H1 (cell line): ENCODE measurements around the gene TRIM15. TPM values are rescaled to one million over a fixed set of nuclear protein-coding genes. Genes with fewer than 3 reads are reported as not detected.

ENCODE experiments used
- CTCF ChIA-PET: fragments of 300-600 bp; sonication (Branson Sonifier 250); formaldehyde crosslinking; loops from one replicate; lab custom pipeline; 2021; ENCODE audit not compliant: partially characterized antibody; lab: Charles Lee
- POLR2A ChIA-PET: fragments of 300-600 bp; sonication (Branson Sonifier 250); formaldehyde crosslinking; loops from one replicate; lab custom pipeline; 2021; ENCODE audit warnings: inconsistent platforms; ENCODE audit not compliant: partially characterized antibody; lab: Charles Lee
- DNase-seq, 2 experiments: peaks; one replicate each; pipeline versions ENCODE4 v3.0.0 to v3.0.0-alpha.2; 2010 to 2022; ENCODE audit warnings: low spot score in 2 of 2, low read depth in 1 of 2, mixed read lengths in 1 of 2
- FAIRE-seq: peaks from 2 replicates; lab custom pipeline; 2011; peaks lifted over from hg19 to GRCh38; lab: Jason Lieb, UNC
- H2AFZ ChIP-seq: 2 replicates; pipeline ENCODE4 v1.8.1; 2012; ENCODE audit warnings: low read length, inconsistent platforms
- H2AK5ac ChIP-seq: 2 replicates; pipeline ENCODE4 v1.6.1; 2013; ENCODE audit warnings: low read depth, low read length
- H2BK120ac ChIP-seq: replicated peaks from 2 replicates; pipeline ENCODE3; 2013; ENCODE audit warnings: low read depth, low read length, inconsistent platforms
- H2BK12ac ChIP-seq: 2 replicates; pipeline ENCODE4 v1.6.1; 2013; ENCODE audit warnings: low read depth, low read length
- H2BK15ac ChIP-seq: 2 replicates; pipeline ENCODE4 v1.6.1; 2013; ENCODE audit warnings: low read length
- H2BK20ac ChIP-seq: 2 replicates; pipeline ENCODE4 v1.6.1; 2013; ENCODE audit warnings: low read length
- H2BK5ac ChIP-seq: 2 replicates; pipeline ENCODE4 v1.6.1; 2013; ENCODE audit warnings: low read depth, low read length
- H3K14ac ChIP-seq: 2 replicates; pipeline ENCODE4 v1.6.1; 2013; ENCODE audit warnings: inconsistent platforms; ENCODE audit not compliant: insufficient read length
- H3K18ac ChIP-seq: 2 replicates; pipeline ENCODE4 v1.6.1; 2013; ENCODE audit warnings: low read length; ENCODE audit errors: extremely low read depth
- H3K23ac ChIP-seq: 2 replicates; pipeline ENCODE4 v1.6.1; 2013; ENCODE audit warnings: inconsistent platforms; ENCODE audit not compliant: insufficient read length
- H3K23me2 ChIP-seq: 2 replicates; pipeline ENCODE4 v1.6.1; 2013; ENCODE audit warnings: low read depth, low read length
- H3K27ac ChIP-seq: 2 replicates; pipeline ENCODE4 v1.6.1; 2011; ENCODE audit warnings: low read depth, low read length, inconsistent platforms
- H3K27me3 ChIP-seq, 4 experiments: replicated peaks in 1 of 4; 1 replicate in 1 of 4; 2 replicates in 3 of 4; pipeline versions ENCODE4 v1.6.1 to v1.8.1; 2011 to 2013; ENCODE audit warnings: low read length in 3 of 4, mild to moderate bottlenecking in 3 of 4, inconsistent platforms in 2 of 4, mixed read lengths in 2 of 4, moderate library complexity in 1 of 4; ENCODE audit not compliant: control insufficient read depth in 3 of 4, insufficient read depth in 3 of 4; ENCODE audit errors: extremely low read depth in 1 of 4
- H3K36me3 ChIP-seq, 4 experiments: 2 replicates each; pipeline versions ENCODE4 v1.6.1 to v1.8.1; 2011 to 2013; ENCODE audit warnings: mild to moderate bottlenecking in 4 of 4, low read length in 3 of 4, moderate library complexity in 2 of 4, control low read depth in 1 of 4, inconsistent platforms in 1 of 4; ENCODE audit not compliant: insufficient read depth in 4 of 4, control insufficient read depth in 2 of 4
- H3K4ac ChIP-seq: replicated peaks from 2 replicates; pipeline ENCODE3; 2013; ENCODE audit warnings: low read length, low read depth, mixed read lengths, inconsistent platforms; ENCODE audit not compliant: insufficient read length
- H3K4me1 ChIP-seq, 4 experiments: replicated peaks in 1 of 4; 1 replicate in 1 of 4; 2 replicates in 3 of 4; pipeline versions ENCODE4 v1.6.1 to v1.8.1; 2011 to 2013; ENCODE audit warnings: low read length in 3 of 4, inconsistent platforms in 2 of 4, mixed read lengths in 1 of 4; ENCODE audit not compliant: insufficient read depth in 4 of 4, control insufficient read depth in 3 of 4
- H3K4me2 ChIP-seq, 2 experiments: 2 replicates each; pipeline versions ENCODE4 v1.6.1 to v1.8.1; 2011 to 2013; ENCODE audit warnings: low read depth in 2 of 2, low read length in 2 of 2, control low read depth in 1 of 2, inconsistent platforms in 1 of 2, mild to moderate bottlenecking in 1 of 2; ENCODE audit not compliant: insufficient read depth in 1 of 2
- H3K4me3 ChIP-seq, 4 experiments: fragments of 200-600, 300-600 bp in 1 of 4; sonication (generic), shearing (Covaris generic), sonication (Bioruptor Twin) in 1 of 4; 2 replicates each; pipeline versions ENCODE4 v1.5.1 to v1.8.1; 2011 to 2016; ENCODE audit warnings: low read length in 4 of 4, low read depth in 3 of 4, control low read depth in 2 of 4, inconsistent platforms in 2 of 4, mild to moderate bottlenecking in 2 of 4, mixed read lengths in 1 of 4, moderate library complexity in 1 of 4; ENCODE audit not compliant: insufficient read depth in 2 of 4; ENCODE audit errors: extremely low read depth in 1 of 4
- H3K56ac ChIP-seq: replicated peaks from 2 replicates; pipeline ENCODE3; 2013; ENCODE audit warnings: low read depth, mild to moderate bottlenecking, mixed read lengths, low read length, inconsistent platforms; ENCODE audit not compliant: insufficient read length
- H3K79me1 ChIP-seq: 2 replicates; pipeline ENCODE4 v1.6.1; 2013; ENCODE audit warnings: low read depth, low read length, control low read depth
- H3K79me2 ChIP-seq, 2 experiments: 2 replicates each; pipeline versions ENCODE4 v1.6.1 to v1.8.1; 2012 to 2013; ENCODE audit warnings: low read length in 2 of 2, mild to moderate bottlenecking in 2 of 2, inconsistent platforms in 1 of 2; ENCODE audit not compliant: insufficient read depth in 2 of 2, control insufficient read depth in 1 of 2
- H3K9ac ChIP-seq, 4 experiments: replicated peaks in 1 of 4; 1 replicate in 1 of 4; 2 replicates in 3 of 4; pipeline versions ENCODE4 v1.6.1 to v1.8.1; 2011 to 2013; ENCODE audit warnings: low read depth in 3 of 4, low read length in 3 of 4, control low read depth in 2 of 4, mild to moderate bottlenecking in 2 of 4, moderate library complexity in 2 of 4, inconsistent platforms in 1 of 4; ENCODE audit errors: extremely low read depth in 1 of 4
- H3K9me3 ChIP-seq, 2 experiments: 2 replicates each; pipeline versions ENCODE4 v1.6.1 to v1.8.1; 2012 to 2013; ENCODE audit warnings: mild to moderate bottlenecking in 2 of 2, moderate library complexity in 2 of 2, control low read depth in 1 of 2, inconsistent platforms in 1 of 2, low read depth in 1 of 2, low read length in 1 of 2, mixed read lengths in 1 of 2; ENCODE audit not compliant: insufficient read depth in 2 of 2
- H4K20me1 ChIP-seq, 2 experiments: replicated peaks in 1 of 2; 2 replicates each; pipeline versions ENCODE3 to v1.8.1; 2011 to 2013; ENCODE audit warnings: inconsistent platforms in 2 of 2, low read length in 2 of 2, mild to moderate bottlenecking in 1 of 2; ENCODE audit not compliant: insufficient read depth in 2 of 2, control insufficient read depth in 1 of 2
- H4K5ac ChIP-seq: 2 replicates; pipeline ENCODE4 v1.6.1; 2013; ENCODE audit warnings: low read length, low read depth, mixed read lengths, inconsistent platforms; ENCODE audit not compliant: insufficient read length
- H4K8ac ChIP-seq: 2 replicates; pipeline ENCODE4 v1.8.0; 2013; ENCODE audit warnings: mild to moderate bottlenecking, moderate library complexity, low read length, inconsistent platforms; ENCODE audit not compliant: insufficient read depth; ENCODE audit errors: extremely low read depth
- H4K91ac ChIP-seq: replicated peaks from 2 replicates; pipeline ENCODE3; 2013; ENCODE audit warnings: low read length, mixed read lengths, inconsistent platforms; ENCODE audit not compliant: insufficient read length
- ASH2L ChIP-seq: fragments of 200-600, 300-600 bp; sonication (generic); IDR thresholded peaks from one replicate; pipeline ENCODE4 v1.7.1; 2017; ENCODE audit warnings: low read length
- ATF2 ChIP-seq: IDR thresholded peaks from 2 replicates; pipeline ENCODE4 v1.6.1; 2012; ENCODE audit warnings: low read length, inconsistent platforms
- CBX8 ChIP-seq: fragments of 300-800, 300-1000 bp; sonication (generic); IDR thresholded peaks from 2 replicates; pipeline ENCODE4 v1.7.1; 2016; ENCODE audit warnings: low read depth, low read length, borderline replicate concordance
- CHD1 ChIP-seq: IDR thresholded peaks from 2 replicates; pipeline ENCODE4 v1.6.1; 2012; ENCODE audit warnings: low read depth, low read length, improper control_type of control experiment
- GTF2F1 ChIP-seq: IDR thresholded peaks from 2 replicates; pipeline ENCODE4 v1.6.1; 2012; ENCODE audit warnings: low read depth, low read length, improper control_type of control experiment, borderline replicate concordance
- JUN ChIP-seq: IDR thresholded peaks from 2 replicates; pipeline ENCODE4 v1.6.1; 2011; ENCODE audit warnings: low read depth, mild to moderate bottlenecking, improper control_type of control experiment, low read length
- KDM1A ChIP-seq: fragments of 200-600, 300-600 bp; sonication (generic); IDR thresholded peaks from 2 replicates; pipeline ENCODE4 v1.7.1; 2016; ENCODE audit warnings: mild to moderate bottlenecking, low read length, borderline replicate concordance
- NRF1 ChIP-seq: IDR thresholded peaks from 2 replicates; pipeline ENCODE4 v1.6.1; 2011; ENCODE audit warnings: mild to moderate bottlenecking, low read depth, low read length, improper control_type of control experiment
- POU5F1 ChIP-seq: IDR thresholded peaks from 2 replicates; pipeline ENCODE4 v1.6.1; 2011; ENCODE audit warnings: low read depth, mild to moderate bottlenecking, low read length, moderate library complexity
- RBBP5 ChIP-seq: IDR thresholded peaks from 2 replicates; pipeline ENCODE4 v1.7.1; 2012; ENCODE audit warnings: low read depth, mild to moderate bottlenecking, inconsistent platforms, low read length, moderate library complexity, borderline replicate concordance
- SP1 ChIP-seq: IDR thresholded peaks from 2 replicates; pipeline ENCODE4 v1.6.1; 2011; ENCODE audit warnings: low read depth, low read length
- ZNF274 ChIP-seq: IDR thresholded peaks from 2 replicates; pipeline ENCODE4 v1.7.0; 2012; ENCODE audit warnings: low read length, borderline replicate concordance; ENCODE audit errors: extremely low read depth
- WGBS, 2 experiments: shearing (Covaris generic) in 1 of 2; methylation state at CpG; one replicate each; pipeline versions ENCODE4 v1.1.6 to v1.1.7; 2013 to 2015; ENCODE audit warnings: low lambda C conversion rate in 2 of 2, mixed read lengths in 2 of 2, inconsistent platforms in 1 of 2, low coverage in 1 of 2, missing lambda C conversion rate in 1 of 2; ENCODE audit not compliant: insufficient replicate concordance in 2 of 2, insufficient coverage in 1 of 2, insufficient read length in 1 of 2; ENCODE audit errors: extremely low coverage in 1 of 2, missing lambda C conversion rate in 1 of 2; 5-methylcytosine and 5-hydroxymethylcytosine counted together
- polyA plus RNA-seq, 7 experiments: library from polyadenylated mRNA; depleted of rRNA in 3 of 7; stranded (reverse) in 5 of 7; unstranded in 2 of 7; fragments of >200 nt in 5 of 7; fragments of 200-250 nt in 2 of 7; gene quantifications; 1 replicate in 5 of 7; 2 replicates in 1 of 7; 4 replicates in 1 of 7; pipeline versions ENCODE4 v1.2.1 to v1.2.3, GENCODE V29; 2011 to 2013; ENCODE audit warnings: missing spikeins in 2 of 7, mixed read lengths in 2 of 7
- total RNA-seq: library from RNA; stranded (reverse); fragmentation: NEBNext Ultra II Directional; extraction: Animal tissue kit (Norgen Biotek cat#: 25700); gene quantifications from 2 replicates; pipeline ENCODE4 v1.2.1, GENCODE V29; 2021

TRIM15 gene
- total and polyA plus RNA-seq, 2 of the 8 experiments (the other 6 are each of a cell fraction or from before 2014, with no cell fraction given), result 0.18 to 0.48 TPM

DNA sequence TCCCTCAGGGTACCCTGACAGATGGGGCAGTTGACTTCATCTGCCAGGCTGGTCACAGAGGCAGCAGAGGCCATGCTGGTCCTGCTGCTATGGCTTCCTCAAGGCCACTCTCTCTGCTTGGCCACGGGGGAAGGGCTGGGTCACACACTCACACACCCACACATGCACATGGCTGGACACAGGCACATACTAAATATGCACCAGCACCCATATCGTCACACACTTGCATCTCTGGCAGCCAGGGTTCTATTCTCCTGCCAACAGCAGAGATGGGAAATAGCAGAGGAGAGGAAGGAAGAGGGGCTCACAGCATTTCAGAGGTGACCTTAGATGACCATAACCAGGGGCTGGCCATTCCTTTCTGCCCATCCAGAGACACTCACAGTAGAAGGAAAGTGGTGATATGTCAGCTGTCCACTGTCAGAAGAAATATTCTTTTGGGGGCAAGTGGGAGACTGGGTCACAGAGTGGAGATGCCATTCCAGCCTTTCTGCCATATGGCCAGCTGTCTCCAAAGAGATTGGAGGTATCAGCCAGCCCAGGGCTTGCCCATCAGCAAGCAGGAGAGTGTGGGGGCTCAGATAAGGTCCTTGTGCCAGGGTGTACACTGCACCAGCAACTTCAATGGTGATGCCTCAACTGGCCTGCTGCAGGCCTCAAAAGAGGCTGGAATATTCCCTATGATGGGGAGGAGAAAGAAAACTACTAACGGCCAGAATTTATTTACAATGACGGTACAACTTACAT lies 2.4 kb upstream of the TRIM15 start, which contains the start of gene TRIM10:
Gene TRIM10, minus strand, starts transcription at position 427 of the 747 bp plus-strand sequence. Its CDS starts 353 bp downstream, at position 74.
- no peak within 1 kb of the TSS for H3K9ac ChIP-seq
- H3K4me1 ChIP-seq, result peaks cover 0 to 4% (median 2%) of the 10 kb centered on the region in 4 experiments; a peak in 1 of 7 replicates
- no peaks in the 10 kb centered on the region for H3K79me2 ChIP-seq
- H3K18ac ChIP-seq, result no peak within 1 kb of the TSS
- no peaks in the 10 kb centered on the region for H4K20me1 ChIP-seq
- DNase-seq (no peak), FAIRE-seq (no peak)
- H3K79me1 ChIP-seq, result no peaks in the 10 kb centered on the region
- CTCF ChIA-PET, result no interaction called here
- no peak within 1 kb of the TSS for H2BK12ac ChIP-seq
- H3K4me2 ChIP-seq, result no peak within 1 kb of the TSS
- H2BK120ac ChIP-seq, result no peak within 1 kb of the TSS
- H2BK15ac ChIP-seq, result no peak within 1 kb of the TSS
- H3K14ac ChIP-seq, result no peak within 1 kb of the TSS
- H2BK20ac ChIP-seq, result no peak within 1 kb of the TSS
- no peak within 1 kb of the TSS for H3K27ac ChIP-seq
- H2AK5ac ChIP-seq, result no peak within 1 kb of the TSS; the same call in 1 of the 2 replicates
- POLR2A ChIA-PET, result interaction anchor here (1.1 kb wide), 1 partner anchor 100 kb away, joined by 3 read pairs; the partner anchor contains the start of gene POLR1H
- 84% methylated on average over 4 of the region's 4 CpGs; no CpG with 5 or more reads in 1 of the 2 experiments for WGBS, 2 experiments
- H4K91ac ChIP-seq, result no peak within 1 kb of the TSS
- no peaks in the 10 kb centered on the region for H3K9me3 ChIP-seq
- H3K23me2 ChIP-seq, result no peaks in the 10 kb centered on the region
- no peak within 1 kb of the TSS for H4K5ac ChIP-seq
- no peaks in the 10 kb centered on the region for H3K36me3 ChIP-seq
- no peak within 1 kb of the TSS for H2BK5ac ChIP-seq
- no peak within 1 kb of the TSS for H3K23ac ChIP-seq
- H3K4ac ChIP-seq, result no peak within 1 kb of the TSS
- no peak within 1 kb of the TSS for H3K56ac ChIP-seq
- no peak within 1 kb of the TSS for H3K4me3 ChIP-seq
- H2AFZ ChIP-seq, result no peak within 1 kb of the TSS
- H4K8ac ChIP-seq, result no peak within 1 kb of the TSS
- peaks cover 0 to 4% (median 1%) of the 10 kb centered on the region in 4 experiments; a peak in 3 of 7 replicates for H3K27me3 ChIP-seq
- TF ChIP-seq GTF2F1, result no peak
- no peak for TF ChIP-seq RBBP5
- TF ChIP-seq CBX8, result no peak
- TF ChIP-seq KDM1A, result no peak
- no peak for TF ChIP-seq ZNF274
- TF ChIP-seq ASH2L, result no peak
- TF ChIP-seq ATF2, result no peak
- no peak for TF ChIP-seq CHD1
- no peak for TF ChIP-seq JUN
- no peak for TF ChIP-seq POU5F1
- no peak for TF ChIP-seq NRF1
- TF ChIP-seq SP1, result no peak
